Measurements from ENCODE around the gene CAPN3. TPM values are rescaled to one million over a fixed set of nuclear protein-coding genes. Genes with fewer than 3 reads are reported as not detected.
A peak's percentile ranks its signal among the peaks of the same experiment; 100 is the strongest.

Gene CAPN3
- total and polyA plus RNA-seq, 11 donors: 1.3 to 12.2 (median 7.3) TPM

DNA sequence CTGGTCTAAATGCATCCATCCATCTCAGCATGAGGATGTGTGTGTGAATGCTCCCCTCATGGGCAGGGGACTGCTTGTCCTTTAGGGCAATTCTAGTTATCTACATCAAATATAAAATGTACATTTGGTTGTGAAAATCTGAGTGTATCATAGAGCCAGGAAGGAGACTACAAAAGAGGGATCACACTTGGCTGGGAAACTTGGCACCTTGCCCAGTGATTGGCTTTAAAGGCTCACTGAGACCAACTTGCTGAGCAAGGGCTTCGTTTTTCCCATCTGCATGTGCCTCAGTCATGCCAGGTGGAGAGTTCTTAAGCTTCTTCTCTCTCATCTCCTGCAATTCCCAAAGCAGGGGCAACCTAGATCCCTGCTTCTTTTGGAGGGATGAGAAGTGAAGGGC, 5.2 kb downstream of the CAPN3 start:
- no peak for TF ChIP-seq POLR2A (IDR thresholded peaks at IDR 0.05)
- TF ChIP-seq, protein P1, sequence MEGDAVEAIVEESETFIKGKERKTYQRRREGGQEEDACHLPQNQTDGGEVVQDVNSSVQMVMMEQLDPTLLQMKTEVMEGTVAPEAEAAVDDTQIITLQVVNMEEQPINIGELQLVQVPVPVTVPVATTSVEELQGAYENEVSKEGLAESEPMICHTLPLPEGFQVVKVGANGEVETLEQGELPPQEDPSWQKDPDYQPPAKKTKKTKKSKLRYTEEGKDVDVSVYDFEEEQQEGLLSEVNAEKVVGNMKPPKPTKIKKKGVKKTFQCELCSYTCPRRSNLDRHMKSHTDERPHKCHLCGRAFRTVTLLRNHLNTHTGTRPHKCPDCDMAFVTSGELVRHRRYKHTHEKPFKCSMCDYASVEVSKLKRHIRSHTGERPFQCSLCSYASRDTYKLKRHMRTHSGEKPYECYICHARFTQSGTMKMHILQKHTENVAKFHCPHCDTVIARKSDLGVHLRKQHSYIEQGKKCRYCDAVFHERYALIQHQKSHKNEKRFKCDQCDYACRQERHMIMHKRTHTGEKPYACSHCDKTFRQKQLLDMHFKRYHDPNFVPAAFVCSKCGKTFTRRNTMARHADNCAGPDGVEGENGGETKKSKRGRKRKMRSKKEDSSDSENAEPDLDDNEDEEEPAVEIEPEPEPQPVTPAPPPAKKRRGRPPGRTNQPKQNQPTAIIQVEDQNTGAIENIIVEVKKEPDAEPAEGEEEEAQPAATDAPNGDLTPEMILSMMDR (IDR thresholded peaks at IDR 0.05): no peak
- no peaks in the 10 kb centered on the region for H3K27me3 ChIP-seq
- peaks cover 0 to 11% (median 0%) of the 10 kb centered on the region in 9 donors for H3K36me3 ChIP-seq
- 31 to 62% (median 43%) methylated on average over 1 of the region's 1 CpG for WGBS, 4 donors
- DNase-seq (peak in 2 of 5 donors; percentile 43 to 48), ATAC-seq (no peak)
- H3K4me3 ChIP-seq: no peak overlapping the region
- H3K9me3 ChIP-seq: no peaks in the 10 kb centered on the region
- intact Hi-C loops (cut with DNase I): no loop called here
- H3K27ac ChIP-seq: no peak overlapping the region
- H3K4me1 ChIP-seq: peaks cover 0 to 12% (median 0%) of the 10 kb centered on the region in 12 donors

DNA sequence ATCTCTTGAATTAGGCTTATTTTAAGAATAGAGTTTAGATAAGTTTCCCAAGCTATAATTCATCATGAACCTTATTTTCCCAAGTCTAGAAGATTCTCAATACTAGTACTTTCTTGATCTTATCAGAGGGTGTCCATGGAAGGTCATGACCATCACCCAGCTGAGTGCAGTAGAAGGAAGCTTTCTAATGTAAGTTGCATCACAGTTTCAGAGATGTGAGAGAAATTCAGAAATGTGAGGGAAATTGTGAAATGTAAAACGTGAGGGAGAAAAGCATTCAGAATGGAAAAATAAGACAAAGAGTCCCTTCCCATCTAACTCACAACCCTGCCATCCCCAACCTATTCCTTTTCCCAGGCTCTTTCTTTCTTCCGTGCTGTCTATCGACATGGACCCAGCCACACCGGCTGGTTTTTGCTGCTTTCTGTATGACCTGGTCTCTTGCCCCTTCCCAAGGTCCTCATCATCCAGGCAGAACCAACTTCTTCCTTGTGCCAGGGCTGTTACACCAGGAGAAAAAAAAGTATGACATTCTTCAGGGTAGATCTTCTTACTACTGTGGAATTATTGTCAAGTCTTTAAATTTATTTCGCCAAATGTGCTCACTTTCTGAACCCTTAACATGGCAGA, 6.7 kb downstream of the CAPN3 start:
- Histone ChIP-seq H3K36me3 (peaks cover 0 to 6% (median 0%) of the 10 kb centered on the region in 9 donors), H3K4me3 (no peak overlapping the region), H3K27me3 (no peaks in the 10 kb centered on the region), H3K27ac (no peak overlapping the region), H3K9me3 (no peaks in the 10 kb centered on the region), H3K4me1 (peaks cover 0 to 6% (median 0%) of the 10 kb centered on the region in 12 donors)
- TF ChIP-seq, protein P1 (IDR thresholded peaks at IDR 0.05): no peak
- TF ChIP-seq POLR2A (IDR thresholded peaks at IDR 0.05): no peak
- ATAC-seq: no peak
- intact Hi-C loops (cut with DNase I): no loop called here
- no peak for DNase-seq
- 91 to 95% (median 94%) methylated on average over 5 of the region's 5 CpGs for WGBS, 4 donors

DNA sequence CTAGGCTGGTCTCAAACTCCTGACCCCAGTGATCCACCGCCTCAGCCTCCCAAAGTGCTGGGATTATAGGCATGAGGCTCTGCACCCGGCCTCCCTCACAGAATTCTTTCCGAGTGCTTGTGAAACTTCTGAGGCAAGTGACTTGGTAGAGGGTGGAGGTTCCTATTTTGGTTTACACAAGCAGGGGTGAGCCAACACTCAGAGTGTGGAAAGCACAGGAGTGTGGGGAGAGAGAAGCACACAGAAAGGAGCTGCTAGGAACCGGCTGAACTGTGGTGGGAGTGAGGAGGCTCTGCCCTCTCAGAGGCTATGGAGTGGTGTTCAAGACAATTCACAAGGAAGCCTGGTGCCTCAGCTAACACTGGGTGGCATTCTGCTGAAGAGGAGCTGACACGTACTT, 7.7 kb downstream of the CAPN3 start:
- H3K27me3 ChIP-seq: no peaks in the 10 kb centered on the region
- ATAC-seq: peak in 3 of 4 donors; percentile 32 to 78 (median 53)
- no peak overlapping the region for H3K4me3 ChIP-seq
- H3K27ac ChIP-seq: no peak overlapping the region
- TF ChIP-seq, protein P1 (IDR thresholded peaks at IDR 0.05): no peak
- no peak for TF ChIP-seq POLR2A (IDR thresholded peaks at IDR 0.05)
- intact Hi-C loops (cut with DNase I): no loop called here
- peaks cover 0 to 6% (median 0%) of the 10 kb centered on the region in 9 donors for H3K36me3 ChIP-seq
- no peak for DNase-seq
- H3K9me3 ChIP-seq: no peaks in the 10 kb centered on the region
- 73 to 87% (median 75%) methylated on average over 5 of the region's 5 CpGs for WGBS, 4 donors
- peaks cover 0 to 6% (median 0%) of the 10 kb centered on the region in 12 donors for H3K4me1 ChIP-seq

DNA sequence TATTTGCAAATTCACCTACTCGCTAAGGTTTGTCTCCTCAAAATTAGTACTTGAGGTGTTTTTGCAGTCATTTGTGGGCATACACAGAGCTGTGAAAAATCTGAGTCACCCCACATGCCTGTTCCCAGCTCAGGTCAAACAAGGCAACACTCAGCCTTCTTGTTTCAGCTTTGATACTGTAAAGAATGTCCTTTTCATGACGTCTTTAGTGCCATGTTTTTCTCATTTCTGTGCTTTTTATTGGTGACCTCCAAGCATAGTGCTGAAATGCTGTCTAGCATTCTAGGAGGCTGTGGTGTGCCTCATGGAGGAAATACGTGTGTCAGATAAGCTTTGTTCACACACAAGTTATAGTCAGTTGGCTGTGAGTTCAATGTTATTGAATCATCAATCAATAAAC, 8.8 kb downstream of the CAPN3 start:
- no peak for ATAC-seq
- 83 to 88% (median 87%) methylated on average over 3 of the region's 3 CpGs for WGBS, 4 donors
- DNase-seq: no peak
- TF ChIP-seq POLR2A (IDR thresholded peaks at IDR 0.05): no peak
- TF ChIP-seq, protein P1 (IDR thresholded peaks at IDR 0.05): no peak
- H3K36me3 ChIP-seq: no peaks in the 10 kb centered on the region
- H3K27ac ChIP-seq: no peak overlapping the region
- no peaks in the 10 kb centered on the region for H3K27me3 ChIP-seq
- no peak overlapping the region for H3K4me3 ChIP-seq
- intact Hi-C loops (cut with DNase I): no loop called here
- peaks cover 0 to 6% (median 0%) of the 10 kb centered on the region in 12 donors for H3K4me1 ChIP-seq
- no peaks in the 10 kb centered on the region for H3K9me3 ChIP-seq
